Ramos (cell line): Measurements from ENCODE around the gene THSD4.

Source experiments
- in situ Hi-C: fragments of 300-500 bp; cut with MboI; formaldehyde crosslinking; loops from one replicate; pipeline ENCODE4 v1.14.3; 2022; ENCODE audit warnings: low sequenced_read_pairs; ENCODE audit not compliant: unreplicated experiment

THSD4 gene

DNA sequence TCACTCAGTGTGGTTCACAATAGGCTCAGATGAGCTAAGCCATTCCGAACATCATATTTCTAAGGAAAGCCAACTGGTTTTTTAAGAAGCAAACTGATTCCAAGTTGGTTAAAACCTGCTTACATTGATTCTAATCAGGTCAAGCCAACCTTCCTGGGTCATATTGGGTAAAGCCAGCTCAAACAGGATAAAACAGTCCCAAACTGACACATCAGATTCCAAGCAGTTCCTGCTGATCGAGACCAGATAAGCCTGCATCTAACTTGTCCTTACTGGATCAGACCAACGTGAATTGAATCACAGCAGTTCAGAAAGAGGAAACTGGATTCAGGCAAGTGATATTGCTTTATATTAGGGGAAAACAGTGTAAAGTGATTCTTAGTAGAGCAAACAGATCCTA lies 18.6 kb upstream of the THSD4 start:
- in situ Hi-C loops: no loop called here

DNA sequence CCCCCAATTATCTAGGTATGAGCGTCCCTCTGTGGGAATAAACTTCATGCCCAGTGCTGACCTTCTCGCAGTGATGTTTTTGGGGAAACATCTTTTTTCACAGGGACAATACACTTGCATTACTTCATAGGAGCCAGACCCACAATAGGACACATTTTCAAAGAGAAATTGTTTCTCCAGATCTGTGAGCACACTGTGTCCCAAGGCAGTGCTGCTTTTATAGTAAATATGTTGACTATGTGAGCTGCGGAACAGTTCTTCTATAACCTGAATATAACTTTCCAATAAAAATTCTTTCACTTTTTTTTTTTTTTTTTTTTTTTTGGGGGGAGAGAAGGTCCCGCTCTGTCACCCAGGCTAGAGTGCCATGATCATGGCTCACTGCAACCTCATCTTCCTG lies 17.4 kb upstream of the THSD4 start:
- in situ Hi-C loops: no loop called here

DNA sequence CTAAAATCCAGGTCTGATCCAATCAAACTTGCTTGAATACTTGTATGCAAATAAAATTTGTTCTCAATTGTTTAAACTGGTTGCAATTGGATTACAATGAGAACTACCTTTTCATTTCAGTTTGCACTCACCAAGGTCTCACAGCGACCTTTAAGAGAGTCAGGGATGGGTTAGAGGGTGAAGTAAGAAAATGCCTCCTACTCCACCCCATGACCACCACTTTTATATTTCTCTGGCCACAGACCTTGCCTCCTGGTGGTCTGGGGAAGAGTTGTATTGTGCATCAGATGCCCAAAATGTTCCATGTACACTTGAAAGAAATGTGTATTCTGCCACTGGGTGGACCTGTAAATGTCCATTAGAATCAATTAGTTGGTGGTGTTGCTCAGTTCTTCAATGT lies 16.4 kb upstream of the THSD4 start:
- in situ Hi-C loops: no loop called here

DNA sequence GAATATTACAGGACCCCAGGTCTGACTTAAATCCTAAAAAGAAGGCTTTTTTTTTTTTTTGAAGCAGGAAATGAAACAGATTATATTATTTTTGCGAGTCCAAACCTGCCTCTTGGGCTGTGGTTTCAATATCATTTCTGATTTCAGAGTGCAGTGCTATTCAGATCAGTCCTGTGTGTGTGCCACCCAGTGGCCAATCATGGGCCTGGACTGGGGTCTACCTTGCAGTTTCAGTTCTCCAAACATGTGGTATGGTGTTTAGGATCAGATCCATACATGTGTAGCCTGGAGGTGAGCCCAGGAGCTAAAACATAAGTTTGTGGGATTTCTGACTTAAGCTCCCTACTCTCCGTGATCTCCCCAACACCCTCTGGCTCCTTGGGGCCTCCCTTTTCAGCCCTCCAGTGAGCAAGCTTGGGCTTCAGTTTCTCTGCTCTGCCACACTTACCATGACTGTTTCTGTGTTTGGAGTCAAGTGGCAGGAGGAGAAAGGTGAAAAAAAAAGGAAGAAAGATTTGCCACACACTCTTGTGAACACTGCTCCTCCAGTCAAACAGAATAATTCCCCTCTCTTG lies 12.1 kb upstream of the THSD4 start:
- in situ Hi-C loops: no loop called here

DNA sequence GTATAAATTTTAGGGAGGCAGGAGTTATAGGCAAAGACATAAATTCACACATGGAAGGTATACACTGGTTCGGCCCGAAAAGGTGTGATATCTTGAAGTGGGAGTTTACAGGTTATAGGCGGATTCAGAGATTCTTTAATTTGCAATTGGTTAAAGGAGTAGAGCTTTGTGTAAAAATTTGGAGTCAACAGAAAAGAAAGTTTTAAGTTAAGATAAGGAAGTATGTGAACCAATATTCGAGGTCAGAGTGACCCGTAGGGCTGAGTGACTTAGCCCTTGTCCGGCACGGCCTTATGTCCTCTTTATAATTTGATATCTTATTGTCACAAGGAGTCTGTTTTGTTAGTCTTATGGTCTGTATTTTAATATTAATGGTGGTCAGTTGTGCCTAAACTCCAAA lies 10.6 kb upstream of the THSD4 start:
- in situ Hi-C loops: no loop called here

DNA sequence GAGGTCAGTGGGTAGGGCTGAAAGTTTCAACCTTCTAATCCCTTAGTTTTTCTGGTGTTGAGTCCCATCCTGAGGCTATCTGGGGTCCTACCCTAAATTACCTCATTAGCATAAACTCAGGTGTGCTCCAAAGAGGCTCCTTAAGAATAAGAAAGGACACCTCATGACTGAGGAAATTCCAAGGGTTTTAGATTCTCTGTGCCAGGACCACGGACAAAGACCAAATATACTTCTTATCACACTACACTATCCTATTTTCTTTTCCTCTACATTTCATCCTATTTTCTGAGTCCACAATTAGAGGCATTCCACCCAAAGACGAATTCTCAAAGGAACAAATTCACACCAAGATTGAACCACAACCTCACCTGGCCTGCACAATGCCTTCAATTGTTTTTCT lies 9.8 kb upstream of the THSD4 start:
- in situ Hi-C loops: no loop called here

DNA sequence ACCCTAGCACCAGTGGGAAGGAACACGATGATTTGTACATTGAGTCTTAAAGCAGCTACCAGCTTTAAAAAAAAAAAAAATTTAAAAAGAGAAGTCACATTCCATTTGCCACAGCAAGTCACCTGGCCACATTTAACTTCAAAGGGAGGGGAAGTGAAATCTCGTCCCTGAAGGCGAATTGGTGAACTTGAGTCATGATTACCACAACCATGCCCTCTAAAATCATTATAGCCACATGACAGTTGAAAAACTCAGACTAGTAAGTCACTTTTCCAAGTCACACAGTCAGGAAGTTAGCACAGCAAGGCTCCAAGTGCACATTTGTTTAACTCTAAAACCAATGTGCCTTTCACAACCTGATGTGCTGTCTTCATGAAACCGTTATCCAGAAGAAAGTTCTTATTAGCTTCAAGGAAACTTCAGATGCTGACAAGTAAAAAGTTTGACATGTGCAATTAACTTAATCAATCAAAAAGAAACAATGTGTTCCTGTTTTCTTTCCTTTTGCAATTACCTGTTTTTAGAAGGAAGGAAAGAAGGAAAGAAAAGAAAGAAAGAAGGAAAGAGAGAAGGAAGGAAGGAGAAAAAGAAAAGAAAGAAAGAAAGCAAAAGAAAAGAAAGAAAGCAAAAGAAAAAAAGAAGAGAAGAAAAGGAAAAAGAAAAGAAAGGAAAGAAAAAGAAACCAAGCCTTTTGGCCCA lies 8.3 kb upstream of the THSD4 start:
- in situ Hi-C loops: no loop called here

DNA sequence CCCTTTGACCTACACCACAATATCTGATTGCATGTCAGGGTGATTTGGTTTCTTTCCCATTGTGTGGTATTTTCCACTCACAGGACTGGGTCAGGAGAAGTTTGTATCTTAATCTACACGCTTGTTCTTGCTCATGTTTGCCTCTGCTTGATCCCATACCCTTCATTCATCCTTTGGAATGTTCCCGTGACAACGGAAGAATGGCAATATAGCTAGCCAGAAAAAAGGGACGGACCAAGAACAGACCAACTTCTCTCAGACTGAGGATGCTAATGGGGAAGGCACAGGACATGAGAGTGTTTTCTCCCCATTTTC lies 7.8 kb upstream of the THSD4 start:
- in situ Hi-C loops: no loop called here

DNA sequence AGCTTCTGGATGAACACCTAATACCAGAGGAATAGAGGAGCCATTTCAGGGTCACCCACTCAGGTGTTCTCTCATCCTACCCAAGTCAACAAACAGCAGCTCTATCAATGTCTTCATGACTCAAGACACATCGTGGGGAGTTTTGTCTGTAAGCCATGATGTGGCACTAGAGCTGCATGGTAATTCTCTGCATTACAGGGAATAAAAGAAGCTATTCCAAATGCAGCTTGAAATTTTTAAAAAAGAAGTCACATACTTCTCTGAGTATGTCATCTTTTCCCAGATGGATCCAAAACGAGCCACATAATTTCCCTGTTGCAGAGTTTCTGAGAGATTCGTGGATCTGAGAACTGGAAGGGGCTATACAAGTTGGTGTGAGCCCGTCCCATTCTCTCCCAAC lies 6.1 kb upstream of the THSD4 start:
- in situ Hi-C loops: no loop called here

DNA sequence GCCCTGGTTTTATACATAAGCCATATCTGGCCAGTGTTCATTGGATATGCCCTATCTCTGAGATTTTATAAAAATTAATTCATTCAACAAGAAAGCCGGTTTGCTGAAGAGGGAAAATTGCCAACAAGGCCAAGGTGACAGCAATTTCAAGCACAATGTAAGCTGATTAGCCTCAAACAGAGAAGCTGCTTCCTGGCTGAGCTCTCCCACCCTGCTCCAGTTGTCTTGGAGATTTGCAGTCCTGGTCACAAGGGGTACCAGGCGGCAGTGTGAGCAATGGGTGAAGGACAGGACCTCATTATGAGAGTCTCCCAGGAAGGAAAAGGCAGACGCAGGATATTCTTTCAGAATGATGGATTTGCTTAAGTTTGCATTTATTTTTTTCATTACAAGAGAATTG lies 5.4 kb upstream of the THSD4 start:
- in situ Hi-C loops: no loop called here

DNA sequence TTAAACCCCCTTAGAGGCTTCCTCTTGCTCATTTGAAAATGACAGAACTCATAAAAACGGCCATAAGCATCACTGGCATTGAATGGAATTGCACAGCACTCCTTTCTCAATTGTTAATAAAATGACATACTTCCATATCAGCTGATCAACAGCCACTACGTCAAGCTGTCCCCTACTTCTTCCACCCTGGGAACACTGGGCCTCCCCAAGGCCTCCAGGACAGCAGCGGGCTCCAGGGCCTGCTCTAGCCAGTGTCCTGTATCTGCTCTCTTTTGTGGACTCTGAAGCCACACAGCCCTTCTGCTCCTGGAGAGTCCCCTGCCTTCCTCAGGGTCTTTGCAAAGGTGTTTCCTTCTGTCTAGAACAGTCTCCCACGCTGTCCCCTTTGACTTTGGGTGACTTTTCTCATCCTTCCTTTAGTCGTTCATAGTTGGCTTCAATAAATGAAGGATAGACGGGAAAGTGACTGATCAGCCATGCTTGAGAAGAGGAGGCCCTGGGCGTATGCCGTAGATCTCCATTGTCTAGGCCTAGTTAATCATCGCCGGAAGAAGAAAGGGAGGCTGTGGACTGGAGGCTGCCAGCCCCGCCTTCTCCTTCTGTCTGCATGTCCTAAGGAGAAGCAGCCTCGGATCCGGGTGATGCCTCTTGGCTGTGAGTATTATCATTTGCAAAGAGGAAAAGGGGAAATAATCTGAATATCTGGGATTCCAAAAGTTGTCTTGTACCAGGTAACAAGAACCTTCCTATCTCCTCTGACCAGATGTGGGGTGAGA lies 4.7 kb upstream of the THSD4 start:
- in situ Hi-C loops: no loop called here

DNA sequence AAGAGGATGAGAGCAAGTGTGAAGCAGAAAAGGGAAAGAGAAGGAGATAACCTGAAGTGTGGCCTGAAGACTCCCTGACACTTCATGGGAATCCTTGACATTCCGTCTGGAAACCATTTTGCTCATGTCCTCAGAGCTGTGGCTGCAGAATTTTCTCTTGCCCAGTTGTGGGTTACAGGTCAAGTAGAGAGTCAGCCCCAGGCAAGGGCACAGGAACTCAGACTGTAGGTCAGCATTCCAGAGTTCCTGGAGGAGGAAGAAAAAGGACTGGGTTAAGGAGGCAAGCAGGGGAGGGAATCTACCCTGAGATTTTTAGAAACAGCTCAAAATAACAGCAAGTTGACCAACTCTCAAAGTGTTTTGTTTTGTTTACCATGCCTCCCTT lies 4.1 kb upstream of the THSD4 start:
- in situ Hi-C loops: no loop called here

DNA sequence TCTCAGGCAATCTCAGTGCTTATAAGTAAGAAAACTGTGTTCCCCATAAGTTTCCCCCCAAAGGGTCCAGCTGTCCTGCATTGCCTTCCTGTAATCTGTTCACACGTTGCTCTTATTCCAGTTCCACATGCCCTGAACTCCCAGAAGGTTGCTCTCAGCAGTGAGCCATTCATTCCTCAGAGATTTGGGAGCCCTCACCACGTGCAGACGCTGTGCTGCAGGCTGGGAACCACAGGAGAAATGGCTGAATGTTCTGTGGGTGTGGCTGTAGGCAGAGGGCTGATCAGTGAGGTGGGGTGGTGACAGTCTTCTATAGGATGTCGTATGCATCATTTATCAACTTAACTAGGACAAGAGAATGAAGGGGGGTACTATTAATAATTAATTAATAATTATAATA lies 3.3 kb upstream of the THSD4 start:
- in situ Hi-C loops: no loop called here

DNA sequence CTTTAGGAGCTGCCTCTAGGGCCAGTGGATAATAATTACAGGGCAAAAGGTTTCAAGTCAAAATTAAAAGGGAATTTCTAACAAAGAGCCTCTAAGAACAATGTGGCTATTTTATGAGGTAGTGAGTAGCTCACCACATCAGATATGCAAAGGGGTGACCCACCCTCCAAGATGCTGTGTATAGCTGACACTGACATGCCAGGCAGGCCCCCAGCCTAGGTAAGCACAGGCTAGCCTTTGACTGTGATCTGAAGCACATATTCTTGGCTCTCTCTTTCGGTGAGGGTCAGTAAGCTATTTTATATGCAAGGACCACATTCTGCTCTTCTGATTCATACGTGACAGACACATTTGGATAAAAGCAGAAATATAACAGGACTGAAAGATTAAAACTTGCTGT lies 2.8 kb upstream of the THSD4 start:
- in situ Hi-C loops: no loop called here

DNA sequence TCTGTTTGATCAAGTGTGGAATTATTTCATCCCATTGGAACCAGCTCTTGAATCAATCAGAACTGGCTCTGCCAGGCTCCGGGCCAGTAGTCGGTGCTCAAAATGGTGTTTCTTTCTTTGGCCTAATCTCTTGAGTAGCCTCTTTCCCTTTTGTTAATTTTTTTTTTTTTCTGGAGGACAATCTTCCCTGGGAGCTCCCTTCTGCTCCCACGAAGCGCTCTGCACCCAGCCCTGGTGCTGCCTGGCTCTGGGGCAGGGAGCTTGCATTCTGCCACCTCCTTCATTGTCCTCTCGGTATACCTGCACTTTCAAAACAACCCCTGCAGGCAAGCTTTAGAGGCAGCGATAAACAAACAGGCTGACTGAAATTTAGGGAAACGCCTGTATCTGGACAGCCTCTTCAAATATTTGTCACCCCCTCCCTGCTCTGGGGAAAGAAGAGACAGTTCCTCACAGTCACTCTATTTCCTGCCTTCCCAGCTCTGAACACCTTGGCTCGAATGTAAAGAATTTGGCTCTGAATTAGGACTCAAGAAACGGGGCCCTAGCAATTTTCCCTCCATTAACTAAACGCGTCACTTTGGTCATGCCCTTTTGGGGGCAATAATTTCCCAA lies 1.1 kb upstream of the THSD4 start:
- in situ Hi-C loops: no loop called here

DNA sequence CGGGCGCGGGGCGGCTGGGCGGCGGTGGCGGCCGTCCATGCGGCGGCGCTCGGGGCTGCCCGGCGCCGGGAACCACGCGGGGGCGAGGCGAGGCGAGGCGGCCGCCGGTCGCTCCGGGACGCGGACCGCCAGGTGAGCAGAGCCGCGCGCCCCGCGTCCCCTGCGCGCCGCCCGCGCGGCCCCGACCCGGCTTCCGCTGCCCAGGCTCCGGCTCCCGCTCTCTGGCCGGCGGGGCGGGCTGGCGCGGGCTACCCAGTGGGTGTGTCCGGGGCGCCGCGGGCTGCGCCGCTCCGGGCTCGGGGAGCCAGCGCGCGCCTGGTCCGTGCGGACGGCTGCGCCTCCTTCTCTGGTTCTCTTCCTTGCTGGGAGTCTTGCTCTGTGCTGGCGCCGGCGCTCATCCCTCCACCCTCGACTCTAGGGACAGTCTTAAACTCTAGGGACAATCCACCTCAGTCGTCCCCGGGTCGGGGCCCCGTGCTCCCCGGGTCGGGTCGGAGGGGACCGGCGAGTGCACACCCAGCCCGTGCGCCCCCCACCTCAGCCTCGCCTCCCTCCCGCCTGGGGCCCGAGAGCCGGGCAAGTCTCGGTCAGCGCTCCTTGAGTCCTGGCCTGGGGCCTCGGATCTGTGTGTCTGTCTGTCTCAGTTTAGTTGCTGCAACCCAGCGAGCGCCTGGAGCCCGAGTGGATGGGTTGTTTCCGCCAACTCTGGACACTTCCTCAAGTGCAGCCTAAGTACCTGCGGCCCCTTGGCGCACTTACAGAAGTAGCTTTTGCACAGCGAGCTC lies 488 bp downstream of the THSD4 start:
- in situ Hi-C loops: no loop called here

DNA sequence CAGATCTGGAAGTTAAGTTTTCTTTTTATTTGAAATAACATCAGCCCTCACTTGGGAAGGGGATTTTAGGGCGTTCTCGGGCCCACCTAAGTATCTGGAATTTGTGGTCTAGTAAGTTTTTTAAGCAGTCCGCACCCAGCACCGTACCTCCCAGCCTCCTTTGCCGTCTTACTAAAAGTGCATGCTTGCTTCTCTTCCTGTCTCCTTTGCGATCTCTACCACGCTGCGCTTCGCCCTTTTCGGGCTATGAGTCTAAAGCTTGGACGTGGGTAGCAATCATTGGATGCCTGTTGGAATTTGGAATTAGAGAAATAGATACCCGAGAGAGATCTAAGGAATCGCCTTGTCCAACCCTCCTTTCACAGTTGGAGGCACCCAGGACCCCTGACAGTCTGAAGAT lies 1.1 kb downstream of the THSD4 start:
- in situ Hi-C loops: no loop called here

DNA sequence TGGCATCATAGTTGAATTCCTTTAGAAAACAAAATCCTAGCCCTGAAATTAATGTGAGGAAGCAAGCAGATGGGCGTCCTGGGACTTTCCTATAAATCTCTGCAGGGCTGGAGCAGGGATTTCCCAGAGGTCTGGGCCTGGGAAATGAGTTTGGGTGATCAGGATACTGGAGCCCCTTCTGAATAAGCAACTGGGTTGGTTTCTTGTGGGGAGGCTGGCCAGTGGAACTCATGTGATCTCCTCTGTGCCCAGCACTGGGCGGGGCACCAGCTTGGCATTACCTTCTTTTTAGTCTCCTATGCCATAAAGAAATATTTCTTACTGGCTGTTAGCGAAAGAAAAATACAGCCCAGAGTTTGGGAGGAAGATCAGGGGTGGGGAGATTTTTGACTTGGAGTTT lies 1.7 kb downstream of the THSD4 start:
- in situ Hi-C loops: no loop called here

DNA sequence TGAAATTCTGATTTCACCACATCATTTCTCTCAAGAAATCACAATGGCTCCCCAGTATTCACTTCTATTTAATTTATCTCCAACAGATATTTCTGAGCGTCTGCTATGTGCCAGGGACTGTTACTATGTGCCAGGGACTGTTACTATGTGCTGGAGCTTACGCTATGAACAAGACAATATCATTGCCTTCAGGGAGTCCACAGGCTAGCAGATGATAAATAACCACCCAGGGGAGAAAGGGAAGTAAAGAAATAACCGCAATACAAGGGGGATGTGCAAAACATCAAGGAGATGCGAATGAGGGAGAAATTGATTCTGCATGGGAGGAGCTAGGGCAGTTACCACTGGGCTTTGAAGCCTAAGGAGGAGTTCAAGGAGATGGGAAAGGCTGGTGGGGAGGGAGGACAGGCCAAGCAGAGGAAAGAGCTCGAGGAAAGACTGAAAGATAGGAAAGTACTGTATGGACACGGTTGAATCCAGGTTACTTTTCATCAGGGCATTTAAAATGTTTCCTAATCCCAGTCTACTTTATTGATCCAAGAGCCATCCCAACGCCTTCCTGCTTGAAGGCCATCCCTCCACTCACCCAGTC lies 2.5 kb downstream of the THSD4 start:
- in situ Hi-C loops: no loop called here

DNA sequence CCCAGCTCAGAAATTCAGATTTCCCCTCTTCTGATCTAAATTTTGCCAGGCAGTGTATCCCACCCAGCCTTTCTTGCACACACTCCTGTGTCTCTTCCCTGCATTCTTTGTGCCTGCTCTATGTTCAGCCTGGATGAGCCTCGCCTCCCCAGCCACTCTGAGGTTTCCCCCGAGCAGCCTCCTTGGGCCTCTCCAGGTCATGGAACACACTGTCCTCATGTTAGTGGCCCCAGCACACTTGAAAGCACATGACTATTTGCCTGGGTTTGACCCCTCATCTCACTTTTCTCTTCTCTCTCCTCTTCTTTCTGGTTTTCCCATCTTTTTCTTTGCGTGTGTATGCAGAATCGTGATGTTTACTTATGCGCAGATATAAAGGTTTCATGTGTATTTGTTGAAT lies 3.1 kb downstream of the THSD4 start:
- in situ Hi-C loops: no loop called here
